CD4-positive, CD25-positive, alpha-beta regulatory T cell (primary cell): ENCODE data around the gene IFNG. TPM values are rescaled to one million over a fixed set of nuclear protein-coding genes. Genes with fewer than 3 reads are reported as not detected.

Experiments used
- ATAC-seq, 2 donors: fragments of 150-1000 bp; cut with Tn5 transposase; one replicate each; pipeline ENCODE4 v1.10.0; 2021; ENCODE audit warnings: low read depth in 2 of 2, moderate number of reproducible peaks in 2 of 2, moderate library complexity in 1 of 2
- DNase-seq, 3 donors: peaks; one replicate each; pipeline versions ENCODE4 v3.0.0 to v3.0.0-alpha.2; 2012 to 2022; ENCODE audit warnings: mixed read lengths in 1 of 3
- H3K27ac ChIP-seq: one replicate; pipeline ENCODE4 v1.7.0; 2013; ENCODE audit warnings: mild to moderate bottlenecking, low read length; ENCODE audit not compliant: insufficient read depth, poor library complexity, severe bottlenecking
- H3K27me3 ChIP-seq: one replicate; pipeline ENCODE4 v1.7.0; 2013; ENCODE audit warnings: low read length; ENCODE audit not compliant: control insufficient read depth, insufficient read depth
- H3K36me3 ChIP-seq: one replicate; pipeline ENCODE4 v1.7.0; 2013; ENCODE audit warnings: mild to moderate bottlenecking, low read length, moderate library complexity; ENCODE audit not compliant: control insufficient read depth, insufficient read depth
- H3K4me1 ChIP-seq: 2 replicates; pipeline ENCODE4 v1.7.0; 2013; ENCODE audit warnings: mild to moderate bottlenecking, low read length; ENCODE audit not compliant: insufficient read depth, control insufficient read depth, poor library complexity, severe bottlenecking
- H3K4me3 ChIP-seq: one replicate; pipeline ENCODE4 v1.7.0; 2013; ENCODE audit warnings: low read depth, mild to moderate bottlenecking, low read length, moderate library complexity
- H3K9me3 ChIP-seq, 2 experiments: 1 replicate in 1 of 2; 2 replicates in 1 of 2; pipeline ENCODE4 v1.7.0; 2013; ENCODE audit warnings: low read length in 2 of 2, mild to moderate bottlenecking in 1 of 2, moderate library complexity in 1 of 2; ENCODE audit not compliant: control insufficient read depth in 2 of 2
- H3K27ac Mint-ChIP-seq, 3 donors: one replicate each; pipeline ENCODE4 v1.8.0; 2020 to 2022; ENCODE audit warnings: mild to moderate bottlenecking in 3 of 3, mixed read lengths in 3 of 3, moderate library complexity in 2 of 3
- H3K27me3 Mint-ChIP-seq: one replicate; pipeline ENCODE4 v1.8.0; 2022; ENCODE audit warnings: mild to moderate bottlenecking, mixed read lengths
- H3K36me3 Mint-ChIP-seq: one replicate; pipeline ENCODE4 v1.8.0; 2020; ENCODE audit warnings: mixed read lengths
- H3K4me1 Mint-ChIP-seq, 4 donors: one replicate each; pipeline ENCODE4 v1.8.0; 2020 to 2022; ENCODE audit warnings: mixed read lengths in 4 of 4, mild to moderate bottlenecking in 1 of 4
- H3K4me3 Mint-ChIP-seq, 4 donors: one replicate each; pipeline ENCODE4 v1.8.0; 2020 to 2022; ENCODE audit warnings: mild to moderate bottlenecking in 4 of 4, mixed read lengths in 4 of 4, moderate library complexity in 3 of 4
- H3K9me3 Mint-ChIP-seq, 7 donors: one replicate each; pipeline ENCODE4 v1.8.0; 2020 to 2022; ENCODE audit warnings: mixed read lengths in 7 of 7, mild to moderate bottlenecking in 3 of 7, moderate library complexity in 2 of 7
- polyA plus RNA-seq, 4 donors: library from polyadenylated mRNA; unstranded; fragments of 300-500 nt; fragmentation: Illumina TruSeq; gene quantifications; one replicate each; pipeline ENCODE4 v1.2.3, GENCODE V29; 2021
- total RNA-seq: library from RNA; stranded (reverse); gene quantifications from one replicate; pipeline ENCODE4 v1.2.3, GENCODE V29; 2022

The IFNG gene
- total and polyA plus RNA-seq, 5 donors from 2014 or later = 0.83 to 15.0 (median 0.89) TPM

GRCh38 chr12:68122236-68122920, 37.2 kb downstream of the IFNG start:
- Mint-ChIP-seq H3K36me3 (no peaks in the 10 kb centered on the region), H3K4me3 (no peak overlapping the region), H3K27ac (no peak overlapping the region), H3K4me1 (peaks cover 19 to 32% (median 23%) of the 10 kb centered on the region in 4 donors), H3K27me3 (no peaks in the 10 kb centered on the region), H3K9me3 (peaks cover 0 to 3% (median 0%) of the 10 kb centered on the region in 7 donors)
- peaks cover 30% of the 10 kb centered on the region for H3K4me1 ChIP-seq
- H3K27me3 ChIP-seq = no peaks in the 10 kb centered on the region
- ATAC-seq (no peak), DNase-seq (no peak)
- no peaks in the 10 kb centered on the region for H3K9me3 ChIP-seq
- H3K36me3 ChIP-seq = no peaks in the 10 kb centered on the region
- no peak overlapping the region for H3K27ac ChIP-seq
- H3K4me3 ChIP-seq = no peak overlapping the region

- Mint-ChIP-seq H3K36me3 (no peaks in the 10 kb centered on the region), H3K27ac (no peak overlapping the region), H3K4me1 (peaks cover 21 to 35% (median 31%) of the 10 kb centered on the region in 4 donors), H3K27me3 (no peaks in the 10 kb centered on the region), H3K4me3 (no peak overlapping the region), H3K9me3 (peaks cover 0 to 3% (median 0%) of the 10 kb centered on the region in 7 donors)
- ATAC-seq = no peak
- peak in 1 of 3 donors; percentile 12 for DNase-seq
- H3K36me3 ChIP-seq = no peaks in the 10 kb centered on the region
- no peaks in the 10 kb centered on the region for H3K27me3 ChIP-seq
- no peak overlapping the region for H3K27ac ChIP-seq
- H3K9me3 ChIP-seq = no peaks in the 10 kb centered on the region
- H3K4me3 ChIP-seq = no peak overlapping the region
- H3K4me1 ChIP-seq = peaks cover 33% of the 10 kb centered on the region
These were observed 38.4 kb downstream of the IFNG start for GRCh38 chr12:68121143-68121542.

GRCh38 chr12:68119724-68120211, 39.8 kb downstream of the IFNG start:
- Mint-ChIP-seq H3K27me3 (no peaks in the 10 kb centered on the region), H3K4me1 (peaks cover 21 to 35% (median 29%) of the 10 kb centered on the region in 4 donors), H3K4me3 (peak overlapping the region in 3 of 4 donors; percentile 13 to 24 (median 17)), H3K9me3 (peaks cover 0 to 3% (median 0%) of the 10 kb centered on the region in 7 donors), H3K27ac (peak overlapping the region in 1 of 3 donors; percentile 39), H3K36me3 (no peaks in the 10 kb centered on the region)
- no peaks in the 10 kb centered on the region for H3K27me3 ChIP-seq
- ATAC-seq (peak in 1 of 2 donors; percentile 52), DNase-seq (peak in 2 of 3 donors; percentile 6 to 83)
- no peaks in the 10 kb centered on the region for H3K9me3 ChIP-seq
- peak overlapping the region; percentile 48 for H3K4me3 ChIP-seq
- H3K4me1 ChIP-seq = peaks cover 33% of the 10 kb centered on the region
- peak overlapping the region; percentile 31 for H3K27ac ChIP-seq
- H3K36me3 ChIP-seq = no peaks in the 10 kb centered on the region

- Histone ChIP-seq H3K9me3 (no peaks in the 10 kb centered on the region), H3K27ac (peak overlapping the region; percentile 19), H3K27me3 (no peaks in the 10 kb centered on the region), H3K4me3 (no peak overlapping the region), H3K36me3 (no peaks in the 10 kb centered on the region), H3K4me1 (peaks cover 33% of the 10 kb centered on the region)
- Mint-ChIP-seq H3K36me3 (no peaks in the 10 kb centered on the region), H3K9me3 (no peaks in the 10 kb centered on the region), H3K27ac (peak overlapping the region in 1 of 3 donors; percentile 74), H3K4me3 (peak overlapping the region in 1 of 4 donors; percentile 13), H3K4me1 (peaks cover 20 to 35% (median 29%) of the 10 kb centered on the region in 4 donors), H3K27me3 (no peaks in the 10 kb centered on the region)
- DNase-seq (peak in 2 of 3 donors; percentile 8 to 60), ATAC-seq (peak; percentile 38 to 66)
These were observed 40.3 kb downstream of the IFNG start for GRCh38 chr12:68119250-68119649.

- Mint-ChIP-seq H3K9me3 (no peaks in the 10 kb centered on the region), H3K27ac (peak overlapping the region; percentile 15 to 85 (median 27)), H3K36me3 (no peaks in the 10 kb centered on the region), H3K4me1 (peaks cover 20 to 38% (median 29%) of the 10 kb centered on the region in 4 donors), H3K4me3 (peak overlapping the region; percentile 69 to 79 (median 74)), H3K27me3 (no peaks in the 10 kb centered on the region)
- DNase-seq = peak in 2 of 3 donors; percentile 9 to 39
- Histone ChIP-seq H3K9me3 (no peaks in the 10 kb centered on the region), H3K27ac (no peak overlapping the region), H3K4me1 (peaks cover 33% of the 10 kb centered on the region), H3K36me3 (no peaks in the 10 kb centered on the region), H3K27me3 (no peaks in the 10 kb centered on the region), H3K4me3 (peak overlapping the region; percentile 87)
- peak in 1 of 2 donors; percentile 53 for ATAC-seq
These were observed 41.3 kb downstream of the IFNG start for GRCh38 chr12:68118096-68118755.

- no peaks in the 10 kb centered on the region for H3K36me3 ChIP-seq
- H3K9me3 Mint-ChIP-seq = no peaks in the 10 kb centered on the region
- H3K4me1 ChIP-seq = peaks cover 33% of the 10 kb centered on the region
- H3K4me3 ChIP-seq = peak overlapping the region; percentile 87
- H3K36me3 Mint-ChIP-seq = no peaks in the 10 kb centered on the region
- DNase-seq (peak in 1 of 3 donors; percentile 14), ATAC-seq (no peak)
- H3K4me1 Mint-ChIP-seq = peaks cover 20 to 38% (median 29%) of the 10 kb centered on the region in 4 donors
- H3K4me3 Mint-ChIP-seq = peak overlapping the region; percentile 69 to 79 (median 74)
- no peaks in the 10 kb centered on the region for H3K9me3 ChIP-seq
- H3K27ac Mint-ChIP-seq = peak overlapping the region; percentile 15 to 85 (median 27)
- H3K27me3 Mint-ChIP-seq = no peaks in the 10 kb centered on the region
- no peaks in the 10 kb centered on the region for H3K27me3 ChIP-seq
- H3K27ac ChIP-seq = no peak overlapping the region
These were observed 41.9 kb downstream of the IFNG start for GRCh38 chr12:68117661-68118060.

- no peaks in the 10 kb centered on the region for H3K27me3 Mint-ChIP-seq
- Histone ChIP-seq H3K9me3 (no peaks in the 10 kb centered on the region), H3K27me3 (no peaks in the 10 kb centered on the region), H3K4me1 (peaks cover 32% of the 10 kb centered on the region), H3K4me3 (no peak overlapping the region), H3K27ac (no peak overlapping the region), H3K36me3 (no peaks in the 10 kb centered on the region)
- peaks cover 19 to 33% (median 26%) of the 10 kb centered on the region in 4 donors for H3K4me1 Mint-ChIP-seq
- no peaks in the 10 kb centered on the region for H3K36me3 Mint-ChIP-seq
- H3K4me3 Mint-ChIP-seq = no peak overlapping the region
- no peaks in the 10 kb centered on the region for H3K9me3 Mint-ChIP-seq
- no peak overlapping the region for H3K27ac Mint-ChIP-seq
- DNase-seq (no peak), ATAC-seq (no peak)
These were observed 44.3 kb downstream of the IFNG start for GRCh38 chr12:68115281-68115680.
